NT2/D1 (cell line): ENCODE results near the gene OSBPL10.
"Not testable (repeated sequence)": the region's sequence is repeated elsewhere in the genome, so short reads cannot be mapped to it uniquely, and the experiment has no call there.

Experiments
- DNase-seq: peaks from one replicate; pipeline ENCODE4 v3.0.0-alpha.2; 2011; ENCODE audit warnings: low read depth, low spot score
- H3K27me3 ChIP-seq: 2 replicates; pipeline ENCODE4 v1.6.0; 2011; ENCODE audit warnings: mild to moderate bottlenecking; ENCODE audit not compliant: insufficient read length, insufficient read depth
- H3K36me3 ChIP-seq: 2 replicates; pipeline ENCODE4 v1.6.1; 2011; ENCODE audit warnings: mild to moderate bottlenecking, low read length, mixed read lengths; ENCODE audit not compliant: insufficient read depth, insufficient read length
- H3K4me1 ChIP-seq: 2 replicates; pipeline ENCODE4 v1.5.1; 2011; ENCODE audit not compliant: insufficient read depth, insufficient read length
- H3K4me3 ChIP-seq: 2 replicates; pipeline ENCODE4 v1.5.1; 2011; ENCODE audit warnings: low read depth; ENCODE audit not compliant: insufficient read length
- H3K9ac ChIP-seq: 2 replicates; pipeline ENCODE4 v1.6.0; 2011; ENCODE audit warnings: low read depth; ENCODE audit not compliant: insufficient read length
- H3K9me3 ChIP-seq: 2 replicates; pipeline ENCODE4 v1.5.1; 2011; ENCODE audit warnings: mild to moderate bottlenecking, low read length; ENCODE audit not compliant: insufficient read depth
- SUZ12 ChIP-seq: IDR thresholded peaks from 2 replicates; pipeline ENCODE4 v1.6.1; 2011; ENCODE audit not compliant: insufficient read length, insufficient read depth; ENCODE audit errors: extremely low read depth
- YY1 ChIP-seq: IDR thresholded peaks from 2 replicates; pipeline ENCODE4 v1.6.1; 2011; ENCODE audit not compliant: insufficient read length, insufficient read depth
- ZNF274 ChIP-seq: IDR thresholded peaks from 2 replicates; pipeline ENCODE4 v1.6.1; 2011; ENCODE audit warnings: mild to moderate bottlenecking, low read depth, low read length

OSBPL10 gene

GRCh38 chr3:31876331-31876730 lies 104.7 kb downstream of the OSBPL10 start:
- H3K36me3 ChIP-seq, result peaks cover 14% of the 10 kb centered on the region
- TF ChIP-seq SUZ12 (no peak), ZNF274 (no peak), YY1 (no peak)
- no peak overlapping the region for H3K4me3 ChIP-seq
- no peak overlapping the region for H3K9ac ChIP-seq
- H3K4me1 ChIP-seq, result peaks cover 2% of the 10 kb centered on the region
- DNase-seq, result no peak
- H3K27me3 ChIP-seq, result no peaks in the 10 kb centered on the region
- H3K9me3 ChIP-seq, result no peaks in the 10 kb centered on the region

DNA sequence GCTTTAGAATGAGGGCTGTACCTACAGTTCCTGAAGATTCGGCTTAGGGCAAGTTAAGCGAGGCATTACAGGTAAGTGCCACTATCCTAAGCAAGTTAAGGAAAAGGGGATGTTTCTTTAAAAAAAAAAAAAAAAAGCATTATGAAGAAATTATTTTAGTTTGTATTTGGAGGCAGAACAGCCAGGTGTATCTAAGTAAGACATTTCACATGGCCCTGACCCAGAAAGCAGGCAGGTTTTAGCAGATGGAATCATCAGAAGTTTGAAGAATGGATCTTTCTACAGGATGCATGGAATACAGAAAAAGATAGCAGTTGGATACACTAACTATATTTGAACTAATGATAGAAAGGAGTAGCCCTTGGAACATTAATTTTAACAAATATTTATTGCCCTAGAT lies 105.6 kb downstream of the OSBPL10 start:
- peaks cover 2% of the 10 kb centered on the region for H3K4me1 ChIP-seq
- H3K27me3 ChIP-seq, result no peaks in the 10 kb centered on the region
- TF ChIP-seq YY1 (no peak), ZNF274 (no peak), SUZ12 (no peak)
- H3K4me3 ChIP-seq, result no peak overlapping the region
- H3K9ac ChIP-seq, result no peak overlapping the region
- DNase-seq, result no peak
- H3K36me3 ChIP-seq, result peaks cover 14% of the 10 kb centered on the region
- no peaks in the 10 kb centered on the region for H3K9me3 ChIP-seq

- TF ChIP-seq YY1 (no peak), SUZ12 (no peak), ZNF274 (no peak)
- Histone ChIP-seq H3K27me3 (no peaks in the 10 kb centered on the region), H3K9me3 (no peaks in the 10 kb centered on the region; the same call in 1 of the 2 replicates), H3K36me3 (peaks cover 14% of the 10 kb centered on the region), H3K4me1 (peaks cover 2% of the 10 kb centered on the region), H3K9ac (no peak overlapping the region), H3K4me3 (no peak overlapping the region)
- DNase-seq, result no peak
Observed at GRCh38 chr3:31873254-31873820, 107.7 kb downstream of the OSBPL10 start.

DNA sequence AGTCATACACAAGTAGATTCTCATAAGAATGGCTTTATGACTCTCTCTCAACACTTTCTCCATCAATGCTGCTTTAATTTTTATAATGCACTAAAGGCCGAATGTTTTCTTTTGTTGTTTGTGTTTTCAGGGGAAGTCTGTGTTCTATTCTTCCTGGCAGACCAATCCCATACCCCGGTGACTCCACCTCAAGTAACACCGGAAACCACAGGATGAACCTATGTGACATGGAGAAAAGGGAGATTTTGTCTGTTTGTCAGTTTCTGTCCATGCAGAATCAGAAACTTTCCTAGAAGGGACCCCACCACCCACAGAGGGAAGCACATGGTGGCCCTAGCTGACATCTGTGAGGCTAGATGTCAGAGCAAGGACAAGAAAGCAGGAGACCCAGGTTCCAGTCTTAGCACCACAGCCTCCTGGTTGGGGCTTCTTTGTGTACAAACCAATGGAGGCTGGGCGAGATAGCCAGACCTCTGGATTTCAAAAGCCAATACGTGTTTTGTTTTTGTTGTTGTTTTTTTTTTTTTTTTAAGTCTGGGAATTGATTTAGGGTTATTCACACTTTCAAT lies 109.0 kb downstream of the OSBPL10 start:
- Histone ChIP-seq H3K4me1 (peaks cover 2% of the 10 kb centered on the region), H3K4me3 (no peak overlapping the region), H3K36me3 (peaks cover 14% of the 10 kb centered on the region), H3K9ac (no peak overlapping the region), H3K27me3 (no peaks in the 10 kb centered on the region), H3K9me3 (no peaks in the 10 kb centered on the region; the same call in 1 of the 2 replicates)
- TF ChIP-seq YY1 (no peak), SUZ12 (no peak), ZNF274 (no peak)
- no peak for DNase-seq

GRCh38 chr3:31870111-31870510 lies 111.0 kb downstream of the OSBPL10 start:
- H3K9me3 ChIP-seq, H3K4me3 ChIP-seq, H3K36me3 ChIP-seq, DNase-seq, H3K9ac ChIP-seq, H3K27me3 ChIP-seq, H3K4me1 ChIP-seq: not testable (repeated sequence)

DNA sequence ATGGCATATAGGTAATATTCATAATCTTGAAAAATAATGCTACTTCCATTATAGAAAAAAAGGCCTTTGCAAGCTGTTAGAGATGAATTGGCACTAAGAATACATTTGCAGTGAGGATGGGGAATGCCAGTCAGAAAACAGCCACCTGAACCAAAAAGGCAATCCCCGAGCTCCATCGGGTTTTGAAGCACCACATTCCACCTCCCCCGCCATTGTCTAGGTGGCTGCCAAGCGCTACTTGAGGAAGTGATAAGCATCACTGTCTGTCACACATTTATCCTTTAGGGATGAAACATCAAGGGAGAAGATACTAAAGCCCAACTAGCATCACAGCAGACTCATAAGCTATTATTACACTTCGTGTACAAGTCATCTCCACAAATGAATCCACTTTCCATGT lies 112.8 kb downstream of the OSBPL10 start:
- Histone ChIP-seq H3K9ac (no peak overlapping the region), H3K36me3 (peaks cover 15% of the 10 kb centered on the region), H3K4me1 (no peaks in the 10 kb centered on the region)

DNA sequence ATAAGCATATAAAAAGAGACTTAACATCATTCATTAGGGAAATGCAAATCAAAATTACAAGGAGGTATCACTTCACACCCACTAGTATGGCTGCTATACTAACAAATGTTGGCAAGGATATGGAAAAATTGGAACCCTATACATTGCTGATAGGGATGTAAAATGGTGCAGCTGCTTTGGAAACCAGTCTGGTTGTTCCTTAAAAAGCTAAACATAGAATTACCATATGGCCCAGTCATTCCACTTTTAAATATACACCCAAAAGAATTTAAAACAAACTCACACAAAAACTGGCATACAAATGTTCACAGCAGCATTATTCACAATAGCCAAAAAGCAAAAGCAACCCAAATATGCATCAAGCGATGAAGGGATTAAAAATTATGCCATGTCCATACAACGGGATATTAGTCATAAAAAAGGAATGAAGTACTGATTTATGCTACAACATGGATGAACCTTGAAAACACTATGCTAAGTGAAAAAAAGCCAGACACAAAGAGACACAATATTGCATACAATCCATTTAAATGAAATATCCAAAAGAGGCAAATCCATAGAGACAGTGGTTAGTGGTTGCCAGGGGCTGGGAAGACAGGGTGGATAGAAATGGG lies 118.3 kb downstream of the OSBPL10 start:
- TF ChIP-seq ZNF274, result no peak
- no peak for TF ChIP-seq SUZ12
- no peak for TF ChIP-seq YY1
- Histone ChIP-seq H3K27me3 (no peaks in the 10 kb centered on the region), H3K4me3 (no peak overlapping the region), H3K9me3 (no peaks in the 10 kb centered on the region), H3K36me3 (peaks cover 7% of the 10 kb centered on the region), H3K9ac (no peak overlapping the region), H3K4me1 (no peaks in the 10 kb centered on the region)
- no peak for DNase-seq

More for the DNA sequence above, 112.8 kb downstream of the OSBPL10 start:
- no peak for DNase-seq
- Histone ChIP-seq H3K27me3 (no peaks in the 10 kb centered on the region), H3K4me3 (no peak overlapping the region), H3K9me3 (no peaks in the 10 kb centered on the region; the same call in 1 of the 2 replicates)
- no peak for TF ChIP-seq SUZ12
- no peak for TF ChIP-seq ZNF274
- TF ChIP-seq YY1, result no peak
